Measurements from ENCODE around the gene CARD6. TPM values are rescaled to one million over a fixed set of nuclear protein-coding genes. Genes with fewer than 3 reads are reported as not detected.
"Not testable (repeated sequence)": the region's sequence is repeated elsewhere in the genome, so short reads cannot be mapped to it uniquely, and the experiment has no call there.

The CARD6 gene
- total RNA-seq, 1 experiment from 2014 or later = 0.49 TPM

GRCh38 chr5:40871177-40871576, 30.0 kb downstream of the CARD6 start:
- TF ChIP-seq CTCF (IDR thresholded peaks at IDR 0.05) (no peak), POLR2AphosphoS5 (IDR thresholded peaks at IDR 0.05; ENCODE audit: low read depth, low read length) (no peak), REST (IDR thresholded peaks at IDR 0.05; ENCODE audit: insufficient read depth in 1 of 2, low read depth in 2 of 2, low read length in 1 of 2) (no peak), SIN3A (IDR thresholded peaks at IDR 0.05; ENCODE audit: borderline replicate concordance, insufficient read depth, low read depth, low read length) (no peak), TCF7L2 (IDR thresholded peaks at IDR 0.05; ENCODE audit: low read depth, low read length) (no peak)
- CTCF ChIA-PET = no interaction called here
- no TSS peak for BruUV-seq (replicated peaks)

GRCh38 chr5:40872253-40872652, 31.1 kb downstream of the CARD6 start:
- H3K27ac ChIP-seq (ENCODE audit: low read length); in situ Hi-C loops (cut with HindIII; ENCODE audit: low pct_unique_long_range_greater_than_20kb, low sequenced_read_pairs); BruUV-seq (replicated peaks); H3K9me3 ChIP-seq (ENCODE audit: control insufficient read depth, insufficient read depth, low read depth, low read length); H3K27me3 ChIP-seq (ENCODE audit: control insufficient read depth, insufficient read depth, low read length); ATAC-seq; POLR2A ChIA-PET; H3K4me3 ChIP-seq (ENCODE audit: low read depth in 2 of 2, low read length in 2 of 2); DNase-seq (ENCODE audit: low read depth, low spot score); H3K4me1 ChIP-seq (ENCODE audit: control insufficient read depth, insufficient read depth, low read length); H3K36me3 ChIP-seq (ENCODE audit: control insufficient read depth, insufficient read depth, low read length); CTCF ChIA-PET: not testable (repeated sequence)
- intact Hi-C loops (cut with micrococcal nuclease; ENCODE audit: unreplicated experiment) = loop anchor here (10.0 kb wide), 1 partner anchor 1297 kb away; no protein-coding TSS in a partner anchor

More at GRCh38 chr5:40871177-40871576, 30.0 kb downstream of the CARD6 start:
- H3K36me3 ChIP-seq (ENCODE audit: control insufficient read depth, insufficient read depth, low read length) = no peaks in the 10 kb centered on the region
- DNase-seq (ENCODE audit: low read depth, low spot score) = no peak
- intact Hi-C loops (cut with micrococcal nuclease; ENCODE audit: unreplicated experiment) = loop anchor here (10.0 kb wide), 1 partner anchor 1296 kb away; no protein-coding TSS in a partner anchor
- H3K4me3 ChIP-seq (ENCODE audit: low read depth in 2 of 2, low read length in 2 of 2) = no peak overlapping the region
- POLR2A ChIA-PET = no interaction called here
- in situ Hi-C loops (cut with HindIII; ENCODE audit: low pct_unique_long_range_greater_than_20kb, low sequenced_read_pairs) = no loop called here
- no peaks in the 10 kb centered on the region for H3K27me3 ChIP-seq (ENCODE audit: control insufficient read depth, insufficient read depth, low read length)
- no peaks in the 10 kb centered on the region for H3K9me3 ChIP-seq (ENCODE audit: control insufficient read depth, insufficient read depth, low read depth, low read length)
- H3K27ac ChIP-seq (ENCODE audit: low read length) = no peak overlapping the region
- no peaks in the 10 kb centered on the region for H3K4me1 ChIP-seq (ENCODE audit: control insufficient read depth, insufficient read depth, low read length)
- no peak for ATAC-seq

- H3K4me1 ChIP-seq (ENCODE audit: control insufficient read depth, insufficient read depth, low read length) = no peaks in the 10 kb centered on the region
- BruUV-seq (replicated peaks) = no TSS peak
- ATAC-seq (no peak), DNase-seq (ENCODE audit: low read depth, low spot score) (no peak)
- H3K36me3 ChIP-seq (ENCODE audit: control insufficient read depth, insufficient read depth, low read length) = no peaks in the 10 kb centered on the region
- H3K4me3 ChIP-seq (ENCODE audit: low read depth in 2 of 2, low read length in 2 of 2) = no peak overlapping the region
- peaks cover 8% of the 10 kb centered on the region; the same call in 1 of the 2 replicates for H3K9me3 ChIP-seq (ENCODE audit: control insufficient read depth, insufficient read depth, low read depth, low read length)
- POLR2A ChIA-PET = no interaction called here
- no peak for TF ChIP-seq SIN3A (IDR thresholded peaks at IDR 0.05; ENCODE audit: borderline replicate concordance, insufficient read depth, low read depth, low read length)
- TF ChIP-seq POLR2AphosphoS5 (IDR thresholded peaks at IDR 0.05; ENCODE audit: low read depth, low read length) = no peak
- no peak for TF ChIP-seq CTCF (IDR thresholded peaks at IDR 0.05)
- TF ChIP-seq TCF7L2 (IDR thresholded peaks at IDR 0.05; ENCODE audit: low read depth, low read length) = no peak
- TF ChIP-seq REST (IDR thresholded peaks at IDR 0.05; ENCODE audit: insufficient read depth in 1 of 2, low read depth in 2 of 2, low read length in 1 of 2) = no peak
- intact Hi-C loops (cut with micrococcal nuclease; ENCODE audit: unreplicated experiment) = loop anchor here (10.0 kb wide), 1 partner anchor 1299 kb away; no protein-coding TSS in a partner anchor
- in situ Hi-C loops (cut with HindIII; ENCODE audit: low pct_unique_long_range_greater_than_20kb, low sequenced_read_pairs) = no loop called here
- no peaks in the 10 kb centered on the region for H3K27me3 ChIP-seq (ENCODE audit: control insufficient read depth, insufficient read depth, low read length)
- H3K27ac ChIP-seq (ENCODE audit: low read length) = no peak overlapping the region
- CTCF ChIA-PET = no interaction called here
Observed at GRCh38 chr5:40873286-40873880, 32.2 kb downstream of the CARD6 start.

All from Panc1 (cell line).